AG08396 (cell line): ENCODE results near the gene ATP10A.
"Not testable (repeated sequence)": the region's sequence is repeated elsewhere in the genome, so short reads cannot be mapped to it uniquely, and the experiment has no call there.

Source experiments
- DNase-seq: peaks from one replicate; pipeline ENCODE4 v3.0.0; 2012; ENCODE audit warnings: low spot score, mixed read lengths

ATP10A gene

GRCh38 chr15:25858952-25859760 lies 4.0 kb downstream of the ATP10A start:
- no peak for DNase-seq

GRCh38 chr15:25856059-25856458 lies 7.1 kb downstream of the ATP10A start:
- DNase-seq = not testable (repeated sequence)

GRCh38 chr15:25852661-25853524 lies 10.2 kb downstream of the ATP10A start:
- DNase-seq = no peak

DNA sequence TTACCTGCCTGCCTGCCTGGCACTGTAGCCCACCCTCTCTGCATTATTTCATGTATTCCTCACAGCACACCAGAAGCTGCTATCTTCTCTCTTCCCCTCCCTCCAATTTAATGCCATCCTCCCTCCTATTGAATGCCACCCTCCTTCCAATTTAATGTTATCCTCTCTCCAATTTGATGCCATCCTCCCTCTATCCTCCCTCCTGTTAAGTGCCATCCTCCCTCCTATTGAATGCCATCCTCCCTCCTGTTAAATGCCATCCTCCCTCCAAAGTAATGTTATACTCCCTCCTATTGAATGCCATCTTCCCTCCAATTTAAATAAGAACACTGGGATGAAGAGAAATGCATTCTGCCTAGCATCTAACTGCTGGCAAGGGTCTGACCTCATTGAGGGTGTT lies 11.1 kb downstream of the ATP10A start:
- DNase-seq = no peak

DNA sequence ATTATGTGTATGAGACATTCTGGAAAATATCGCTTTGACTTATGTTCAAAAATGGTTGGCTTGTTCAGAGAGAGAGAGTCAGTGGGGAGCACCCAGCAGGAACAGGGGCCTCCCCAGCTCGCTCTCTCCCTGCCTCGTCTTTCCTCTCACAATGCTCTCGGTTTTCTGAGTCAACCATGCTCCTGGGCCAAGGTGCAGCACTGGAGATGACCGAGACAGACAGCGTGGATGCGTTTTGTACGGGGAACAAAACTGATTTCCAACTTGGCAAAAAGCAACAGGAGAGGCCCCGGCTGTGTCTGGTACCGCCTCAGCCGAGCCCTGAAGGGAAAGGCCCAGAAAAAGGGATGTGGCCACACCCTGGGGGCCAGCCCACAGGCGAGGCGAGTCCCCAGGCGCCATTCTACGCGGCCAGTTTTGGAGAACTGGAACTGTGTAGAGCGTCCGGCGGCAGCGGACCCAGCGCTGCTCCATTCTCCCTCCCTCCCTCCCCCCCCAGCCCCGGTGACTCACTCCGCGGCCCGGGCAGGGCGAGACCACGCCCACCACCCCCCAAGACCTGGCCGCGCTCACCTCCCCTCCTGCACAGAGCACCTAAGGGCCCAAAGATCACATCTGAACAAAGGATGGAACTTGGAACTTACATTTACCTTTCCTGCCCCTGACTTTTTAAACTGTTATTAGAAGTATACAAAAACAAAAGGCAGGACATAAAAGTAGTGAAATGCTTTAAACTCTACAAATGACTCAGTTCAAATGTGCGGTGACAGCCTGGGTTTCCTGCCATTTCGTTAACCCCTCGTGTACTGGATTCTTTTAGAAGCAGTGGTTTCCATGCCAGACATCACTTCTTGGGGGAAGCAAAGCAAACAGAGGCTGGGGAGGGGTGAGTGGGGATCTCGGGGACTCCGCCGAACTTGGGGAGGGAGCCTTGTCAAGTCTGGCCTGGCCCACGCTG lies 12.7 kb downstream of the ATP10A start:
- DNase-seq = peak; percentile 90

- DNase-seq = peak; percentile 68
Observed at GRCh38 chr15:25849157-25849921, 13.8 kb downstream of the ATP10A start.

DNA sequence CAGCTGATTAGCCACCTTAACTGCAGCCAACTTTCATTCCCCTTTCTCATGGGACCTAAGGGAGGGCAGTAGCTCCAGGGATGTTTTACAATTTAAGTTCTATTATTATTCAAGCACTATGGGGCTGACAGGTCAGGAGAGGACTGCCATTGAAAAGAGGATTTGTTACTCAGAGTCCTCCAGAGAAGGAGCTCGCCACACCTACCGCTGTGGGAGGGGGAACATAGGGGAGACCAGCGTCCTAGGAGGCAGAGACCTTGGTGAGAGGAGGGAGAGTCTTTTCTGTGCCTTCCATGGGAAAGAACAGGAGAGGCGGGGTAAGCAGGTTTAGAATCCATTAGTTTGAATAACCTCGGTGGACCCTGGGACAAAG lies 14.4 kb downstream of the ATP10A start:
- DNase-seq = no peak

DNA sequence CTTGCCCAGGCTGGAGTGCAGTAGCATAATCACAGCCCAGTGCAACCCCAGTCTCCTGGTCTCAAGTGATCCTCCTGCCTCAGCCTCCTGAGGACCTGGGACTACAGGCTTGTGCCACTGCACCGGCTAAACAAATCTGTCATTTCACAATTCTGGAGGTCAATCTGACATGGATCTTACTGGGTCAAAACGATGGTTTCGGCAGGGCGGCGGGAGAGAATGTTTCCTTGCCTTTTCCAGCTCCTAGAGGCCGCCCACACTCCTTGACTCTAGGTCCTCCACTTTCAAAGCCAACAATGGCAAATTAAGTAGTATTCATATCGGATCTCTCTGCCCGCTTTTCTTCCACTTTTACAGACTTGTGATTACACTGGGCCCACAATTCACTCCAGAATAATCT lies 14.8 kb downstream of the ATP10A start:
- DNase-seq = no peak

DNA sequence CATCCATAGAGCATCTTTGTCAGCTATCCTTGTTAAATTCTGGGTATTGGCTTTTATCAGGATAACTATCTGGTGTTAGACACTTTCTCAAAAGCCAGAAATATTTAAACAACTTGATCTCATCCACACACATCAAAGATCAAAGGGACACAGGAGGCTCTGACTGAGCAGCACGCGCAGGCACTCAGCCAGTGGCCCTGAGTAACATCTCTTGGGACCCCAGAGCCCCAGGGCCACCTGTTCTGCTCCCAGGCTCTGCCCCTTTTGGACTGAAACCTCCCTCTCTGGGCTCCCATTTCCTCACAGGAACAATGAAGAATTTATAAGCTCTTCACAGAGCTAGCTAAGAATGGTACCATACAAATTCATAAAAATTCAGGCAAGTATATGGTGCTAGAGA lies 16.1 kb downstream of the ATP10A start:
- DNase-seq = no peak

DNA sequence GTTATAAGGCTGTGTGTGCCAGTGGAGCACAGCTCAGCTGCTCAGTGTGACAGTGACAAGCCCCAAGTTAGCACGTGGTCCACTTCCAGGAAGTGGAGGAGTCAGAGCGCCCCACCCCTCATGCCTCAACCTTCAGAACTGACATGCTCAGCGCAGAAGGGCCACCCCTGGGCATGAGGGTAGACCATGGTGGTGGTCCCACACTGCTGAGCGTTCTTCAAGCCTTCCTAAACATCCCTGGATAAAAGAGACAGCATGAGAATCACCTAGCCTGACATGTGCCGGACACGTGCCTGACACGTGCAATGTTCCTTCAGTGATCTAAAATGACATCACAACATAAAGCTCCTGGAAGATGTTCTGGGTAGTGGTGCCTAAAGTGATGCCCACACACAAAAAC lies 16.8 kb downstream of the ATP10A start:
- DNase-seq = no peak

GRCh38 chr15:25844981-25845680 lies 18.0 kb downstream of the ATP10A start:
- no peak for DNase-seq

DNA sequence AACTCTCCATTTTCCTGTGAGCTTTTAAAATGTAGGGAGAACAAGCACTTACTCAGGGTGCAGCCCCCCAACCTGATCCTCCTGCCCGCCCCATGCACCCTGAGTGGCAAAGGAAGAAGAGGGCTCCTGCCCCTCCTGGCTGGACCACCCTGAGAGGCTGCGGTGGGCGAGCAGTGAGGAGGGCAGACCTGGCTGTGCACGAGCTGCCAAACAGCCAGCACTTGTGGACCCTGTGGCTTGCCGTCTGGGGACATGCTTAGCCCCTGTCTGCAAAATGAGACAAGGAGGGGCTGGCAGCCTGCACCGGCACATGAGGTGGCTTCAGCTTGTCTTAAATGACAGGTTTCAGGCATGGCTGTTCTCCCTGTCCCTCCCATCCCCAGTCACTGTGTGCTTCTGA lies 18.6 kb downstream of the ATP10A start:
- DNase-seq = no peak

- no peak for DNase-seq
Observed at GRCh38 chr15:25844076-25844475, 19.1 kb downstream of the ATP10A start.

GRCh38 chr15:25839638-25840156 lies 23.4 kb downstream of the ATP10A start:
- no peak for DNase-seq

DNA sequence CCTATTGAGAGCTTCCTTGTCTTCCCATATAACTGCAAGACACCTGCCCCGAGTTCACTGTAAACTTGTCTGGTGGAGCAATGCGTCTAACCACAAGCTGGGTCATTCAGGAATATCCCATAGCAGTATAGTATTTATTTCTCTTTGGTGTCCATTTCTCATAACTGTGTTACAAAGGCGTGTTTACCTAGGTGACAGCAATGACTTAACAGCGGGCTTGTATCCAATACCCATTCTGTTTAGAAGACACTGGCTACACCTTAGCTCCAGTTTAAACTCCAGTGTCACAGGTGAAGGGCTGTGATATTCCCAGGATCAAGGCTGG lies 24.3 kb downstream of the ATP10A start:
- DNase-seq = no peak

DNA sequence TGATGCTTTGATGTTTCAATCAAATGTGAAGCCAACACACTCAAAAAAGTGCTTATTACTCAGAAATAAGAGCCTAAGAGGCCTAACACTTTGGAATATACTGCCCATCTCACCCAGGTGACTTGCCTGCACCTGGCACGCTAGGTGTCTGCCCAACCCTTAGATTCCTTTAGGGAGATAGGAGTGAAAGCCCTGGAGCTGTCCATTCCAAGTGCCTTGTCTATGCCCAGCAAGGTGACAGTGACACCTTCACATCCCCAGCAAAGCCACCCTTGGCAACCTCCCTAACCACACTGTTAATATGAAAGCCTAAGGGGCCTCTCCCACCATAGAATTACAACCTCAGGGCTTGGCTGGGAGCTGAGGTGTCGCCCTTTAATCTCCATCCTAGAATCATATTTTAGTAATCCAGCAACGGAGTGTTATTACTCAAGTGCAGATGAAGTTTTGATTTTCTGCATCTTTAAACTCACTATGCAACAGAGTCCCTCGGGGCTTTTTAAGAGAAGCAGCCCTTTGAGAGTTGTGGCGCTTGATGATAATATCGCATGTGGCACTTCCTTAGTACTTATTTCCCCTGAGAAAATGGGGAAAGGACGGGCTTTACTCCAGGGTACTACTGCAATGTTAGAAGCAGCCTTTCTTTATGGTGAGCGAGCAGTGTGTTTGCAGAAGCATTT lies 24.8 kb downstream of the ATP10A start:
- no peak for DNase-seq

DNA sequence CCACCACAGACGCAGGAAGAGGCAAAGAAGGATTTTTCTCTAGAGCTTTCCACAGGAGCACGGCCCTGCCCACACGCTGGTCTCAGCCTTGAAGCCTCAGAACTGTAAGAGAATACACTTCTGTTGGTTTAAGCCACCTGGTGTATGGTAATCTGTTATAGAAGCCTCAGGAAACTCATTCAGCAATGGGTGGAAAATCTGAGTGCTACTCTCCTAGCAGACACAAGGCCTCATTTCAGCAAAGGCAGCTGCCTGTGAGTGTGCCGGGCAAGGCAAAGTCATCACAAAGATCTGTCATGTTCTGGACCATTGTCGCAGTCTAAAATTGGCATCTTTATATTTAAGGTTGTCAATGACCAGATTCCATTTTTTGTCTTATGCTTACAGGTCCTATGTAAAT lies 31.0 kb downstream of the ATP10A start:
- DNase-seq = no peak

DNA sequence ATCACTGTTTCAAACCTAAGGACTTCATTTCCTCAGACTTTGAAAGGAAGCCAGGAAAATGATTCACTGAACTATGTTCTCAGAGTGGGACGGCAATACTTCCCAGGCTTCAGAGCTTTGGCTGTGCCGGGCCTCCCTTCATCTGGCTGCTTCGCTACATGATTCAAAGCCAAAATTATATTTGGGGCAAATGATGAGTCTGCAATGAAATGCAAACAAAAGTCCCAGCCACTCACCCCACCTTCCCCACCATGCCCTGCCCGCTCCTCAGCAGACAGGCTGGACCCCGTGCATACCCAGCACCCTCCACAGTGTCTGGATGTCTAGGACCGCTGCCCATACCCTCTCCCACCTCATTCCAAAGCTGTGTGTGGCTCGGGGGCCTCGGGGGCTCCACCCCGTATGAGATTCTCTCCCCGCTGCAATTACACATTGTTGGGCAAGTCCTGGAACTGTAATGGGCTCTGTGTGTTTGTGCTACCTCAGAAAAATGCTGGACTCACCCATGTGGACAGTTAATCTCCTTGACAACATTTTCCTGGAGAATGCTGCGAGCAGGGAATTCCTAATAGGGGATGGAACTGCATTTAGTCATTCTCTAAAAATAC lies 32.2 kb downstream of the ATP10A start:
- DNase-seq = peak; percentile 85

- DNase-seq = no peak
Observed at GRCh38 chr15:25829073-25829472, 34.1 kb downstream of the ATP10A start.

DNA sequence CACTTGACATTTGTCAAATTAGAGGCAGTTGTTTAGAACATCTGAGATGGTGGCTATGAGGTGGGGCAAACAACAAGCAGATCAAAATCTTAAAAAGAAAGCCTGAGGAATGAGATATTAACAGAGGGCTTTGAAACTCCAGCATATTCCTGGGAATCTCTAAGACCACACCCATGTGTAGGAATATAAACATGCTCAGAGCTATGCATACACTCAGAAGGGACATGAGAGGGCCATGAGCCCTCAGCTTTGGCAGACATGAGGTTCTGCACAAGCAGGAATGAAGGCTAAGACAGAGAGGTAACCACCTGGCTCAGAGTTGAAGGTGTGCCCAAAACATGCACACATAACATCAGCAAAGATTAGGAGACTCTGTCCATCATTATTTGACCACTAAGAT lies 37.9 kb downstream of the ATP10A start:
- no peak for DNase-seq
